SK-N-DZ (cell line): ENCODE data around the gene STPG4.
A peak's percentile ranks its signal among the peaks of the same experiment; 100 is the strongest.

ENCODE experiments used
- DNase-seq: peaks from one replicate; pipeline ENCODE4 v3.0.0-alpha.2; 2015; ENCODE audit warnings: low spot score

STPG4 gene

DNA sequence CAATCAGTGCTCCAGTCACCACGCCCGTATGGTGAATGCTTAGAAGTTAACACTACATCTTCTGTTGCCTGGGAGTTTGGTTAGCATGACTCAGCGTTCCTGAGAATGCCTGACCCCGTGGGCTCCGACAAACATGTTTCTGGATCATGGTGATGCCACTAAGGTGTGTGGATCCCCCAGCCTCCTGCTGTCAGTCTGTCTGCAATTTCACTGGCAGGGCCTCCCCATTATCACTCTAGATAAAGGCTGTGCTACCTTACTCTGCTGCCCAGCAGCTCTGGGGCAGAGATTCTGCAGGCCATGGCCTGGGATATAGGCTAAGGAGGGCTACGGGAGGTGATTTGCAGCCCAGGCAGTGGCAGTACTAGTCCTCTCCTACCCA is 66.0 kb downstream of the STPG4 start:
- no peak for DNase-seq

DNA sequence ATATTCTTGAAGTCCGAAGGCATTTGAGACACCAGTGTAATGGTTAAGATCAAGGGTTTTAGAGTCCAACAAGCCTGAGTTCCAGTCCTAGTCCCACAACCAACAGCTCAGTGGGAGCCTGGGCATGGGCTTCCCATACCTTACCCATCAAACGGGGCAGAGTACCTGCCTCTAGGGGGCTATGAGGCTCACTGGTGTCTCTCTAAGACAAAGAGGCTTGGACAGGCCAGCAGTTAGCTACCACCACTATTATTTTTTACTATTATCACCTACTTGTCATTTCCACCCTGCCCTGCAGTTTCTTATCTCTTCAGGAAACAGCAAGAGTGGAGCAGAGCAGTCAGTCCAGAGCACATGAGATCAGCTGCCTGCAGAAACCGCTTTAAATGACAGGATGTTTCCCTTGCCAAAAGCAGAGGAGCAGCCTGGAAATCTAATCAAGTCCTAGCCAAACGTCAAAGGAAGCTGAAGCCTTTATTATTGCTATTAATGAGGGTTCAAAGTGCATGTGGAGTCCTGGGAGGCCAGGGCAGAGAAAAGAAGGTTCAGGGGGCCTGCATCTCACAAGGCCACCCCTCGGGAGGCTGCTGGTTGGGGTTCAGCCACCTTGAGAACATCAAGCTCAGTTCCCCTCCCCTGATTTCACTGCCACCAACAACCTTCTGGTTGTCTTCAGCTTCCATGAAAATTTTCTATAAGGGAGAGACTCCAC is 66.6 kb downstream of the STPG4 start:
- peak; percentile 45 for DNase-seq

- no peak for DNase-seq
These were observed 68.1 kb downstream of the STPG4 start for GRCh38 chr2:47087051-47087450.

GRCh38 chr2:47086571-47086970 is 68.5 kb downstream of the STPG4 start:
- DNase-seq: peak; percentile 68

DNA sequence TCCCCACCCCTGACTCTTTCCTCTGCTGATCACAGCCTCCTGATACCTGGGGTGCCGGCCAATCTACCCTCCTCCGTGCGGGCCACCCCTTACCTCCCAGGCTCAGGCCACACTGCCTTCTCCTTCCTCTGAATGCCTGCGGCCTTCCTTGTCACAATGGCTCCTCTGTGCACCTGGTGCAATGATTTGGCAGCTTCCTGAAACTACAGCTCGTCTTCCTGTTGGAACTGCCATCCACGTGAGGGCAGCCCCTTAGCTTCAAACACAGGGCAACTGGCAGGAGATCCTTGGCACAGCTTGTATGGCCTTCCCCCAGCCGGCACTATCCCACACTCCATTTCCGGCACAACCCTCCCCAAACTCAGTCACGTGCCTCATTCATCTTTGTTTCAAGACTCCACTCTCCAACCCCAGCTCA is 69.0 kb downstream of the STPG4 start:
- DNase-seq: no peak

DNA sequence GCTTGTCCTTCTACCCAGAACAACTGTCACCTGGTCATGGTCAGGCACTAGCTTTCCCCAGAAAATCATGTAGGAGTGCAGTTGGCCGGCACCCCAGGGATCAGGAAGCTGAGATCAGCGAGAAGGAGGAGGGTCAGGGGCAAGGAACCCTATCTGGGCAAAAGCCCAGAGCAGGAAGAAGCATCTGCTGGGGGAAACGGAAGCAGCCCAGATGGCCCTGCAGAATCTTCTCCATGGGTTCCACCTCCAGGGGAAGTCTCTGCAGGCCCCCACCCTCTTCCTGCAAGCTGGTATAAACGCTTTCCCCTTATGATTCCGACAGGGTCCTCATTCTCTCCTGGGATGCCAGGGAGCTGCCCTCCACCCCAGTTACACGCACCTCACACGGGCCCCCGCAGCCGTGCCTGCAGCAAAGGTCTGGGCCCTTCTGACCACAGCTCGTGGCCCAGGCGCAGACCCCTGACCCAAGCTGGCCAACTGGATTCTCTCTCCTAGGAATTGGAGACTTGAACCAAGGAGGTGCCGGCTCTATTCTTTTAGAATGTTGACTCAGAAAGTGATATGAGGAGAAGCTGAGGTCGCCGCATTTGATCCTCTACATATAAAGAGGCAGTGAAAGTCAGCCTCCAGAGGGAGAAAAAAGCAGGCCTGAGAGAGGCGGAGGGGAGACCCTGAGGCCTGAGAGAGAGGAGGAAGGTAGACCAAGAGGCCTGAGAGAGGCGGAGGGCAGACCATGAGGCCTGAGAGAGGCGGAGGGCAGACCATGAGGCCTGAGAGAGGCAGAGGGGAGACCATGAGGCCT is 71.0 kb downstream of the STPG4 start:
- DNase-seq: no peak

DNA sequence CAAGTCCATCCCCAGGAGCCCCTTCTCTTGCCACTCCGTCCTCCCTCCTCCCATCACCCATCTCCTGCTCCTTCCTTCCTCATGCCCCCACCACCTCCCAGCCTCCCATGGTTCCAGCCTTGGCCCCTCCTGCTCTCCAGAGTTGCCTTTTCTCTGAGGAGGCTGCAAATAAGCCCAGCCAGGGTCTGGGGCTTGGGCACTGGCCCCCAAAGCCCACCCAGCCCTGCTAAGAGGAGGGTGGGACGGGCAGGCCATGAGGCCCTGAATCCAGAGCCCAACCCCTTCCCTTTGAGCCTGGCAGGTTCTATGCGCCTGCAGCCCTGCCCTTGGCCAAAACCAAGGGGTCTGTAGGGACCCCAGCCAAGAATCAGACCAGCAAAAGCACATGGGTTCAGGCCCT is 71.6 kb downstream of the STPG4 start:
- DNase-seq: no peak

DNA sequence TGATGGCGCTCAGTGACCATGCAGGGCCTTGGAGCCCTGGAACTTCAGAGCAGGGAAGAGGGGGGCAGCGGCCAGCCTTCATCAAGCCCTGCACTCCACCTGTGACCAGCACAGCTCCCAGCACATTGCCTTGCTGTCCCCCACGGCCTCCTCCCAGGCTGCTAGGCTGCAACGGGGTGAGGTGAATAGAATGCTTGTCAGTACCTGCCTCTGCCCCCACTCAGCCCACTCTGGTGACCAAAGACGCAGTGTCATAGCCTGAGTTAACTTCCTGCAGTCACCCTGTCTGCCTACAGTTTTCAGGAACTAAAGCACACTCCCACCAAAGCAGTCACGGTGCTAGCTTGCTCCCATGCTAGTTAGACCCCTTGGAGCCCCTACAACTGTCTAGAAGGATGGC is 72.1 kb downstream of the STPG4 start:
- DNase-seq: no peak

- no peak for DNase-seq
These were observed 74.2 kb downstream of the STPG4 start for GRCh38 chr2:47080888-47081301.

DNA sequence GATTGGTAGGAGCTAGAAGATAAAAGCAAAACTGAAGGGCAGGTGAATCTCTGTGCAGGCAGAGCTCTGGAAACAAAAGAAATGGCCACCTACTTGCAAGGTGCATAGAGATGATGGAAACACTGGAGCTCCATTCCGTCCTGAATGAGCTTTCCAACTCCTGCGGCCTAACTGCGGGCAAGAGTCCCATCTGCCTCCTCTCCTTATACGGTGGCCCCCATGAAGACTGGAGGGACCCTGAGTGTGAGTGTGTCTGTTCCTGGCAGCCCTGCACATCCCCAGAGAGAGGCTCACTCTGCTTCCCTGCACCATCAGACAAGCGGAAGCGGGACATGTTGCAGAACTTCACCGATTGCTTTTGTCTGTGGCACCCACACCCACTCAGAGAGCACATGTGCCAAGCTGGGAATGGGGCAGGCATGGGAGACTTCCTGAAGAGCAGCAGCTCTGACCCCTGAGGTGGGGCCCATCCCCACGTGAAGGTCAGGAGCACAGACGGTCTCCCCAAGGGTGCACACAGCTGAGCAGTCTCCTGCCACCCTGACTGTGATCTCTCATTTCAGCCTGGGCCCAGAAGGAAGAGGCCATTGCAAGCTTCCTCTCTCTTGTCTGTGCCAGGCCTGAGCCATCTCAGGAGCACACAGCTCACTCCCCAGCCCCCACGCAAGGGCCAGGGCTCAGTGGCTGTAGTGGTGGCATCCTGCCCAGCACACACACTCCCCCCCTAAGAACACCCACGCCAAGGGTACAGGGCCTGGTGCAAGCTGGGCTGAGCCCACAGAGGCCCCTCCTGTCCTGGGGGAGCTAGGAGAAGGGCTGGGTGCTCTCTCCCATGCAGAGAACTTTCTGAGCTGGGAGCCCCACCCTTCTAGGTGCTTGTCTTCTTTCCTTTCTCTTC is 75.3 kb downstream of the STPG4 start:
- no peak for DNase-seq

DNA sequence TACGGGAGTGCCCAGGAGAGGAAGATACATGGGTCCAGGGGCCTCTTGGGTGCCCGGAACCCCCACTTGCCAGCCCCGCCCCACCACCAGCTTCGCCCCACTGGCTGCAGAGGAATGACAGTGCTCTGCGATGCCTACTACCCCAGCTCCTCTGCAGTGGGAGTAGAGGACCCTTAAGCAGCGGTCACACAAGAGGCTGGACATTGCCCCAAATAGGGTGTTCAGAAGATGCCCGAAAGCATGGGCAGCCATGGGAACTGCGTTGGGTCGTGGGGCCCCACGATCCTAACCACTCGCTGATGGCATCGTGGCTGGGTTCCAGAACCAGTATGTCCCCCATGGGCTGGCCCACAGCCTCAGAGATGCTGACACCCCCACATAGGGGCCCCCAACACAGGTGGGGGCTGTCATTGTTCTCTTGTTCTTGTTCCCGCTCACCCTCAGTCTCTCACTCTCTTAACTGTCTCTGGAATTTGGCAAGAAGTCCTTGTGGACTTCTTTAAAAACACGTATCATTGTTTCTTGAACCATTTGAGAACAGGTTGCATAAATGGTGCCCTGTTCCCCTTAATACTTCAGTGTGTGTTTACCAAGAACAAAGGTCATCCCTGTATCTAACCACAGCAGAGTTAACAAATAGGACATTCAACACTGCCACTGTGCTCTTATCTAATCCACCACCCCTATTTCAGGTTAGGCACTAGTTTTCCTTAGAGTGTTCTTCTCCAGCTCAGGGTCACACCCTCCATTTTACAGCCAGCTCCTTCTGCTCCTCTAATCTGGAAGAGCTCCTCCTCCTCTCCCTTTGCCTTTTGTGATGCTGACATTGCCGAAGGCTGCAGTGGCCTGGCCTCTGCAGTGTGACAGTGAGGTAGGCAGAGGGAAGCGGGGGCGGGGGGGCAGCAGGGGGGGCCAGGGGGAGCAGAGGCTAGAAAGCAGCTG is 76.3 kb downstream of the STPG4 start:
- DNase-seq: no peak

DNA sequence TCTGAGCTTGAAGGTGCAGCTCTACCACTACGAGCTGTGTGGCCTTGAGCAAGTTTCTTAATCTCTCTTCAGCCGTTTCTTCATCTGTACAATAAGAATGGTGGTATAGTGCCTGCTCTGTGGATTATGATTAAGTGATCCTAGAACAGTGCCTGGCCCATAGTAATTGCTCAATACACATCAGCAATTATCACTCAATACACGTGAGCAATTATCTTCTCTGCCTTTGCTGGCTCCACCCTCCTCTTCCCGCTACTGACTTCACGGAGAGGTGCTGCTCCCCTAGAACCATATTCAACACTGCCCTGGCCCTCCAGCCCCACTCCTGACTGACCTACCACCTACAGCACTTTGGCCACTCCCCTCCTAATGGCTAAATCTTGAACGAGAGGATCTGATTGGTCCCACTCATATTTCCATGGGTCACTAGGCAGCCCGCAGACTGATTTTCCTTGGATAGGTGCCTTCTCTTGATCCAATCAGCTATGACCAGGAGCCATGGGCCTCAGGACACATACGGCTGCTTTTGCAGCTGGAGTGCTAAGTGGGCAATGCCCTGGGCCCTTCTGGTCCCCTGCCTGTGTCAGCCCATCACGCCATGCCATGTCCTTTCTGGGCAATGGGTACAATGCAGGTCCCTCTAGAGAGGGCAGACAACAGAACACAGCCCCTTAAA is 77.5 kb downstream of the STPG4 start:
- DNase-seq: no peak

DNA sequence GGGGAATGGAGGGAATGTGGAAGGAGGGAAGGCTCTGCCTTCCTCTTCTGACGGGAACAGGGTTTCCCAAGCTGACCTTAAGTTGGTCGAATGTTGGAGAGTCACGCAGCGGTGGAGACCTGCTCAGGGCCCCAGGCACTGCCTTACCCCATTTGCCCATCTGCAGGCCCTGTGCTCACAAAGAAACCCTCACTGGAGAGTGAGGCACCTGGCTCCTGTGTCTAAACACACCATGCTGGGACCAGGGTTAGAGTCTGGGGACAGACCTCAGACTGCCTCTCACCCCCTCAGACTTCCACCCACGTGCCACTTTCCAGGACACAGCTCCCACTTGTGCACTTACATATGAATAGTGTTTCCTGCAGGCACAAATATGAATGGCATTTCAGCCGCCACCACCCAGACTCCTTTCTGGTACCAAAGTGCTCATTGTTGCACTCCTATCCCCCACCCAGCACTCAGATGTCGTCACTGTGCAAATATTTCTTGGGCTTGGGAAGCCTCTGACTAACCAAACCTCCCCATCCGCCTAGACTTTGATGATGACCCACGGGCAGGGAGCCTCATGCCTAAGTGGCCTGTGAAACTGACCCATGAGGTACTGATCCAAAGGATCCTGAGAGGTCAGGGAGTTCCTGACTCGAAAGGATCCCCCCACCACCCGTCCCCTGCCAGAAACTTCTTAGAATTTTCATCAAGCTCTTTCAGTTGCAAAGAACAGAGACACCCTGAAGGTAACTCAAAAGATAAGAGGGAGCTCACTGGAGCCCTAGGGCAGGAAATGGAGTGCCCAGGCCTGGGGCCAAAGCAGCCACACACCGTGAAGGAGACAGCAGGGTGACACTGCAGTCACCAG is 78.3 kb downstream of the STPG4 start:
- no peak for DNase-seq

DNA sequence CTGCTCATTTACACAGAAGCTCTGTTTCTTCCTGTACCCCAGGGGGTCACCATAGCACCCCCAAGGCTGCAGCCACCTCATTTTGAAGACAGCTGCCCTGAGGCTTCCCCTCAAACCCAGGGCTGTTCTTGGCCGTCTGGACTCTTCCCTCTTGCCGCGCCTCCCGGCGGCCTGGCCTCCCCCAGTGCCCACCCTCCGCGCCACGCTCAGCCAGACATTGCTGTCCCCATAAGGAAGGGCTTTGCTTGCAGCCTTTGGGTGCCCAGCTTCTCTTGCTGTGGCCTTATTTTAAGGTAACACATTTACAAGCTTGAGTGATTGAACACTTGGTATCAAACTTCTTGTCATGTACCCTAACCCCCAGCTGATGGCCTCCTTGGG is 79.0 kb downstream of the STPG4 start:
- DNase-seq: no peak

- DNase-seq: no peak
These were observed 79.6 kb downstream of the STPG4 start for GRCh38 chr2:47075361-47076125.

DNA sequence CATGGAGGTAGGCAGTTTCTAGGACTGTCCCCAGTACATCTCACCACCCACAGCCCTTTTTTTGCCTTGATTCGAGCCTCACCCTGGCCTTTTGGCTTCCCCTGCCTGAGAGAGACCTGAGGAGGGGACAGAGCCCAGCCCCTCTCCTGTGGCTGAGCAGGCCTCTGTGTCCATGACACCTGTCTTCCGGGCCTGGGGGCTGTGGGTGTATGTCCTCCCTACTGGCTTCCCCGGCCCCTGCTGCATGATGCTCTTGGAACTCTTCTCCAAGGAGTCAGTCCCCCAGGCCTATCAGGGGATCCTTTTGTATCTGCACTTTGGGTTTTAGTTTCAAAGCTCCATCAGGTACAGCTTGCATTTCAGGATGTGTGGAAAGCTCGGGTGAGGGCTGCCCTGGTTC is 80.4 kb downstream of the STPG4 start:
- no peak for DNase-seq

DNA sequence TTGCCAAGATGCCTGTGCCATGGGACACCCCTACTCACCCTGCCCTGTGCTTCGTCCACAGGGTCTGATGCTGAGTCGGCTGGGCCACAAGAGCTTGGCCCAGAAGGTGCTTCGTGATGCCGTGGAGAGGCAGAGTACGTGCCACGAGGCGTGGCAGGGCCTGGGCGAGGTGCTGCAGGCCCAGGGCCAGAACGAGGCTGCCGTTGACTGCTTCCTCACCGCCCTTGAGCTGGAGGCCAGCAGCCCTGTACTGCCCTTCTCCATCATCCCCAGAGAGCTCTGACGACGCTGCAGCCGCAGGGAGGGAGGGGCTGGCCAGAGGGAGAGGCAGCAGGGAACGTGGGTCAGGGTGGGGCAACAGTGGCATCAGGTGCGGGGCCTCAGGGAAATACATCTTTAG is 81.5 kb downstream of the STPG4 start:
- no peak for DNase-seq

GRCh38 chr2:47073217-47073616 is 81.9 kb downstream of the STPG4 start:
- no peak for DNase-seq

GRCh38 chr2:47072728-47073191 is 82.3 kb downstream of the STPG4 start:
- no peak for DNase-seq
